Measurements from ENCODE around the gene RABL2B. TPM values are rescaled to one million over a fixed set of nuclear protein-coding genes. Genes with fewer than 3 reads are reported as not detected.

Gene RABL2B
- total RNA-seq, 3 donors from 2014 or later (not counting 1 experiment from before 2014, with no cell fraction given) = 56.3 to 61.5 (median 58.5) TPM

DNA sequence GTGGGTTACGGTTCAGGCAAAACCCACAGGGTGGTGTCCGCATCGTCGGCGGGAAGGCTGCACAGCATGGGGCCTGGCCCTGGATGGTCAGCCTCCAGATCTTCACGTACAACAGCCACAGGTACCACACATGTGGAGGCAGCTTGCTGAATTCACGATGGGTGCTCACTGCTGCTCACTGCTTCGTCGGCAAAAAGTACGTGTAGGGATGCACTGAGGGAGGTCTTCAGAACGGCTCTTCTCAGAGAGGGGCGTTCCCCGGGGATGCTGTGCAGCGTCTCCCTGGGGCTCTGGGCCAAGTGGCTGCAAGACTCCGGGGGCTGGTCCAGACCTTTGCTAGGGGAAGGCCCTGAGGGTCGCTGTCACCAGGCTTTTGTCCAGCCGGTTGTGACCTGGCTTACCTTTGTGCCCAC is 44.2 kb downstream of the RABL2B start:
- no peaks in the 10 kb centered on the region for H3K36me3 Mint-ChIP-seq
- Histone ChIP-seq H3K4me1 (ENCODE audit: control insufficient read depth, insufficient read depth, low read length) (no peaks in the 10 kb centered on the region), H3K9me3 (ENCODE audit: control insufficient read depth, insufficient read depth, low read length) (no peaks in the 10 kb centered on the region), H3K36me3 (ENCODE audit: control insufficient read depth, insufficient read depth, low read length) (no peaks in the 10 kb centered on the region), H3K4me3 (ENCODE audit: low read length) (no peak overlapping the region), H3K27ac (ENCODE audit: low read length) (no peak overlapping the region), H3K27me3 (ENCODE audit: control insufficient read depth, insufficient read depth, low read length) (no peaks in the 10 kb centered on the region)
- peaks cover 0 to 2% of the 10 kb centered on the region in 2 donors for H3K4me1 Mint-ChIP-seq
- intact Hi-C loops (cut with micrococcal nuclease) = no loop called here
- H3K9me3 Mint-ChIP-seq = no peaks in the 10 kb centered on the region
- H3K27me3 Mint-ChIP-seq (ENCODE audit: low read depth in 2 of 2) = peaks cover 6 to 9% of the 10 kb centered on the region in 2 donors
- no peak overlapping the region for H3K4me3 Mint-ChIP-seq
- H3K27ac Mint-ChIP-seq = no peak overlapping the region
- peak in 1 of 2 donors; percentile 3 for DNase-seq
- 90% methylated on average over 17 of the region's 17 CpGs for WGBS (ENCODE audit: insufficient coverage)
- TF ChIP-seq, protein P1, sequence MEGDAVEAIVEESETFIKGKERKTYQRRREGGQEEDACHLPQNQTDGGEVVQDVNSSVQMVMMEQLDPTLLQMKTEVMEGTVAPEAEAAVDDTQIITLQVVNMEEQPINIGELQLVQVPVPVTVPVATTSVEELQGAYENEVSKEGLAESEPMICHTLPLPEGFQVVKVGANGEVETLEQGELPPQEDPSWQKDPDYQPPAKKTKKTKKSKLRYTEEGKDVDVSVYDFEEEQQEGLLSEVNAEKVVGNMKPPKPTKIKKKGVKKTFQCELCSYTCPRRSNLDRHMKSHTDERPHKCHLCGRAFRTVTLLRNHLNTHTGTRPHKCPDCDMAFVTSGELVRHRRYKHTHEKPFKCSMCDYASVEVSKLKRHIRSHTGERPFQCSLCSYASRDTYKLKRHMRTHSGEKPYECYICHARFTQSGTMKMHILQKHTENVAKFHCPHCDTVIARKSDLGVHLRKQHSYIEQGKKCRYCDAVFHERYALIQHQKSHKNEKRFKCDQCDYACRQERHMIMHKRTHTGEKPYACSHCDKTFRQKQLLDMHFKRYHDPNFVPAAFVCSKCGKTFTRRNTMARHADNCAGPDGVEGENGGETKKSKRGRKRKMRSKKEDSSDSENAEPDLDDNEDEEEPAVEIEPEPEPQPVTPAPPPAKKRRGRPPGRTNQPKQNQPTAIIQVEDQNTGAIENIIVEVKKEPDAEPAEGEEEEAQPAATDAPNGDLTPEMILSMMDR (IDR thresholded peaks at IDR 0.05) = no peak
- no peak for ATAC-seq

DNA sequence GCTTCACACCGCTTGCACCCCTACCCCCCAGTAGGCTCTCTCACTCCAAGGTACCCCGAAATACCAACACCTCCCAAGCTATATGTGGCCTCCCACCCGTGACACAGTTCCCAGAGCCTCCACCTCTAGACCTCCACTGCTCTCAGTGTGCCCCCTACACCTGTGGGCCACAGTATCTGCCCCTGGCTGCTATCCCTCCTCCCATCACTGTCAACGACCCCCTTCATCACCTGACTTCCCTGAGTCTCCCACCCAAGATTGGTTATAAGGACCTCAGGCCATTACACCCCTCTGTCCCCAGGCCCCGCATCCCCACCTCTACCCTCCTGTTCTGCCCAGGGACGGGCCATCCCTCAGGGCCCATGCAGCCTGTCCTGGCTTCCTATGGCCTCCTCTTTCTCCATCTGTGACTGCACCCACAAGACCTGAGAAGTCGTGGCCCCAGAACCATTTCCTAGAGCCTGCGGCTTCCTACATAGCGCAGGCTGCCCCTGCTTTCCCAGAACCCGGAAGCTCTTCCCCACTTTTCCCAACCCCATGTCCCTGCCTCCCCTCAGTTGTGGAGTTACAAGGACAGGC is 44.7 kb downstream of the RABL2B start:
- no peaks in the 10 kb centered on the region for H3K36me3 Mint-ChIP-seq
- ATAC-seq (no peak), DNase-seq (peak in 1 of 2 donors; percentile 12)
- peaks cover 5 to 7% of the 10 kb centered on the region in 2 donors for H3K4me1 Mint-ChIP-seq
- intact Hi-C loops (cut with micrococcal nuclease) = no loop called here
- 84% methylated on average over 10 of the region's 10 CpGs for WGBS (ENCODE audit: insufficient coverage)
- no peak overlapping the region for H3K27ac Mint-ChIP-seq
- H3K27ac ChIP-seq (ENCODE audit: low read length) = no peak overlapping the region
- no peaks in the 10 kb centered on the region for H3K27me3 ChIP-seq (ENCODE audit: control insufficient read depth, insufficient read depth, low read length)
- no peaks in the 10 kb centered on the region for H3K4me1 ChIP-seq (ENCODE audit: control insufficient read depth, insufficient read depth, low read length)
- H3K4me3 ChIP-seq (ENCODE audit: low read length) = no peak overlapping the region
- TF ChIP-seq, protein P1 (IDR thresholded peaks at IDR 0.05) = no peak
- no peaks in the 10 kb centered on the region for H3K9me3 Mint-ChIP-seq
- H3K9me3 ChIP-seq (ENCODE audit: control insufficient read depth, insufficient read depth, low read length) = no peaks in the 10 kb centered on the region
- H3K36me3 ChIP-seq (ENCODE audit: control insufficient read depth, insufficient read depth, low read length) = no peaks in the 10 kb centered on the region
- H3K27me3 Mint-ChIP-seq (ENCODE audit: low read depth in 2 of 2) = peaks cover 9 to 10% of the 10 kb centered on the region in 2 donors
- no peak overlapping the region for H3K4me3 Mint-ChIP-seq

DNA sequence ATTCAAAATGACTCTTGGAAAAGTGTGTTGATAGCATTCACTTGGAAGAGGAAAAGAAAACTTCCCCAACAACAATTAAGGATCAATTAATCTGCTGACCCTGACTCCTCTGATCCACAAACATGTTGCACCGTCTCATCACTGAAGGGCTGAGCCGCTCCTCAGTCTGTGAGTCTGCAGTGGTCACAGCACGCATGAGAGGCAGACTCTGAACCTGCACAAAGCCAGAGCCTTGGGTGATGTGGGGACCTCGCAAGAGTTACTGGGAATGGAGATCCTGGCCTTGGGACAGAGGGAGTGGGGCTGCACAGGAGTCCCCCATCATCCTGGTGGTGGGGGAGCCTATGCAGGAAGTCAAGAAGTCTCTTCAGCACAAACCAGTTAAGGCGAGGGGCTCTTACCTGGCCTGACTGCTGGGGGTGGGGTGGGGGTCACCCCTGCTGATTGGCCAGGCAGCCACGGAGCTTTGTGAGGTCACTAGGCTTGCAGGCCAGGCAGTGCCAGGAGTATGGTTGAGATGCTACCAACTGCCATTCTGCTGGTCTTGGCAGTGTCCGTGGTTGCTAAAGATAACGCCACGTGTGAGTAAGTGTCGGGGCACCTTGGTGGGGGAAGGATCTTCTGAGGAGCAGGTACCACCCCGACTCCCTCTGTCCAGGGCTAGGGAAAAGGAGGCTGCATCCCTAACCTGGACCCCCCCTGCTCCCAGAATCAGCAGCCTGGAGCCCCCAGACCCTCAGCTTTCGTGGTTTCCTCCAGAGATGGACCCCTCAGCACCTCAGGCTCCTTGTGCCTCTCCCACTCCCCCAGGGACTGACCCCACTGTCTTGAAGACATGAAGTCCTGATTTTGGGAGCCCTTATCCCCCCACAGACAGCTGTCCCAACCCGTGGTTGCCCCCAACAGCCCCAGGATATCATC is 45.4 kb downstream of the RABL2B start, which contains the start of gene ACR:
TSS of gene ACR (plus strand) at position 477 of the 921 bp plus-strand sequence. CDS start at position 509, 32 bp downstream.
- no peak within 1 kb of the TSS for H3K27ac ChIP-seq (ENCODE audit: low read length)
- H3K27ac Mint-ChIP-seq = no peak within 1 kb of the TSS
- H3K9me3 Mint-ChIP-seq = no peaks in the 10 kb centered on the region
- no peaks in the 10 kb centered on the region for H3K27me3 ChIP-seq (ENCODE audit: control insufficient read depth, insufficient read depth, low read length)
- H3K27me3 Mint-ChIP-seq (ENCODE audit: low read depth in 2 of 2) = peaks cover 9 to 12% of the 10 kb centered on the region in 2 donors
- H3K36me3 Mint-ChIP-seq = no peaks in the 10 kb centered on the region
- TF ChIP-seq, protein P1 (IDR thresholded peaks at IDR 0.05) = no peak
- no peaks in the 10 kb centered on the region for H3K9me3 ChIP-seq (ENCODE audit: control insufficient read depth, insufficient read depth, low read length)
- DNase-seq = peak in 1 of 2 donors; percentile 7
- no peaks in the 10 kb centered on the region for H3K4me1 ChIP-seq (ENCODE audit: control insufficient read depth, insufficient read depth, low read length)
- no peaks in the 10 kb centered on the region for H3K36me3 ChIP-seq (ENCODE audit: control insufficient read depth, insufficient read depth, low read length)
- peaks cover 5 to 11% of the 10 kb centered on the region in 2 donors for H3K4me1 Mint-ChIP-seq
- no peak for ATAC-seq
- intact Hi-C loops (cut with micrococcal nuclease) = no loop called here
- no peak within 1 kb of the TSS for H3K4me3 ChIP-seq (ENCODE audit: low read length)
- WGBS (ENCODE audit: insufficient coverage) = 68% methylated on average over 13 of the region's 13 CpGs
- H3K4me3 Mint-ChIP-seq = no peak within 1 kb of the TSS
